Body of pancreas (tissue), 4 donors: ENCODE data around the gene SAMD7. TPM values are rescaled to one million over a fixed set of nuclear protein-coding genes. Genes with fewer than 3 reads are reported as not detected.
A peak's percentile ranks its signal among the peaks of the same experiment; 100 is the strongest.

ENCODE experiments used
- ATAC-seq: fragments of 150-250 bp; one replicate; pipeline ENCODE4 v1.9.1; 2016
- DNase-seq, 4 donors: peaks; one replicate each; pipeline ENCODE4 v3.0.0-alpha.2; 2019
- H3K27ac ChIP-seq, 4 donors: fragments of 200-600 bp; sonication (generic); 1 replicate in 3 of 4; 2 replicates in 1 of 4; pipeline versions ENCODE4 v1.5.1 to v1.6.1; 2016 to 2019; ENCODE audit warnings: mild to moderate bottlenecking in 1 of 4, mixed read lengths in 1 of 4, moderate library complexity in 1 of 4
- H3K27me3 ChIP-seq, 2 donors: fragments of 200-600 bp; sonication (generic); one replicate each; pipeline ENCODE4 v1.6.0; 2016; ENCODE audit warnings: mild to moderate bottlenecking in 1 of 2
- H3K36me3 ChIP-seq, 2 donors: fragments of 200-600 bp; sonication (generic); replicated peaks in 1 of 2; 2 replicates each; pipeline ENCODE4 v1.5.1; 2016; ENCODE audit warnings: low read depth in 2 of 2; ENCODE audit not compliant: insufficient read depth in 1 of 2
- H3K4me1 ChIP-seq: fragments of 200-600 bp; sonication (generic); one replicate; pipeline ENCODE4 v1.6.0; 2016
- H3K4me3 ChIP-seq, 2 donors: fragments of 200-600 bp; sonication (generic); 1 replicate in 1 of 2; 2 replicates in 1 of 2; pipeline ENCODE4 v1.5.1; 2016 to 2019
- H3K9me3 ChIP-seq, 3 donors: fragments of 200-600 bp; sonication (generic); 1 replicate in 2 of 3; 2 replicates in 1 of 3; pipeline ENCODE4 v1.5.1; 2016
- CTCF ChIP-seq, 7 experiments: fragments of 450-650 bp in 4 of 7; fragments of 200-600 bp in 3 of 7; sonication (generic) in 3 of 7; IDR thresholded peaks; one replicate each; pipeline ENCODE4 v1.5.1; 2016 to 2019; ENCODE audit warnings: antibody characterized with exemption in 7 of 7
- POLR2A ChIP-seq, 3 donors: fragments of 450-650 bp; IDR thresholded peaks; one replicate each; pipeline ENCODE4 v1.6.1; 2016; ENCODE audit warnings: antibody characterized with exemption in 3 of 3, mild to moderate bottlenecking in 2 of 3
- WGBS, 2 donors: methylation state at CpG; one replicate each; pipeline ENCODE4 v1.1.5; 2017; 5-methylcytosine and 5-hydroxymethylcytosine counted together
- intact Hi-C: fragments of 100-400 bp; cut with DNase I; formaldehyde crosslinking; loops from one replicate; pipeline ENCODE4 v1.15.1; 2023
- total RNA-seq, 2 donors: library from RNA; depleted of rRNA; stranded (reverse); fragments of >200 nt; gene quantifications; one replicate each; pipeline ENCODE4 v1.1.0, GENCODE V29; 2016

The SAMD7 gene
- not detected for total RNA-seq

- intact Hi-C loops = no loop called here
- no peaks in the 10 kb centered on the region for H3K36me3 ChIP-seq
- DNase-seq (no peak), ATAC-seq (no peak)
- H3K9me3 ChIP-seq = no peaks in the 10 kb centered on the region
- 91 to 97% methylated on average over 1 of the region's 1 CpG for WGBS, 2 donors
- no peak within 1 kb of the TSS for H3K4me3 ChIP-seq
- TF ChIP-seq CTCF (IDR thresholded peaks at IDR 0.05) (no peak), POLR2A (IDR thresholded peaks at IDR 0.05) (no peak)
- H3K4me1 ChIP-seq = no peaks in the 10 kb centered on the region
- no peaks in the 10 kb centered on the region for H3K27me3 ChIP-seq
- no peak within 1 kb of the TSS for H3K27ac ChIP-seq
Observed at GRCh38 chr3:169911272-169911671, at the start of gene SAMD7. TSS of gene SAMD7 (plus strand) at chr3:169911572. CDS start at chr3:169919499, 7,927 bp downstream.

GRCh38 chr3:169861871-169862270 lies 49.5 kb upstream of the SAMD7 start:
- Histone ChIP-seq H3K27ac (no peak overlapping the region), H3K4me3 (no peak overlapping the region), H3K36me3 (no peaks in the 10 kb centered on the region), H3K4me1 (no peaks in the 10 kb centered on the region), H3K9me3 (no peaks in the 10 kb centered on the region), H3K27me3 (no peaks in the 10 kb centered on the region)
- TF ChIP-seq POLR2A (IDR thresholded peaks at IDR 0.05) (no peak), CTCF (IDR thresholded peaks at IDR 0.05) (no peak)
- 77 to 82% methylated on average over 3 to 5 of the region's 5 CpGs for WGBS, 2 donors
- intact Hi-C loops = no loop called here
- ATAC-seq = no peak
- DNase-seq = no peak

GRCh38 chr3:169863458-169863899 lies 47.9 kb upstream of the SAMD7 start:
- Histone ChIP-seq H3K9me3 (no peaks in the 10 kb centered on the region), H3K4me3 (no peak overlapping the region), H3K27me3 (no peaks in the 10 kb centered on the region), H3K36me3 (no peaks in the 10 kb centered on the region), H3K4me1 (no peaks in the 10 kb centered on the region), H3K27ac (no peak overlapping the region)
- peak; percentile 80 for ATAC-seq
- intact Hi-C loops = no loop called here
- DNase-seq = peak; percentile 67 to 83 (median 80)
- 0 to 2% methylated on average over 6 of the region's 6 CpGs for WGBS, 2 donors
- TF ChIP-seq POLR2A (IDR thresholded peaks at IDR 0.05) = no peak
- TF ChIP-seq CTCF (IDR thresholded peaks at IDR 0.05) = peak; percentile 73 to 95 (median 89)

GRCh38 chr3:169864270-169864669 lies 47.1 kb upstream of the SAMD7 start:
- no peaks in the 10 kb centered on the region for H3K27me3 ChIP-seq
- TF ChIP-seq CTCF (IDR thresholded peaks at IDR 0.05) = no peak
- TF ChIP-seq POLR2A (IDR thresholded peaks at IDR 0.05) = no peak
- no peaks in the 10 kb centered on the region for H3K36me3 ChIP-seq
- DNase-seq (no peak), ATAC-seq (no peak)
- no peaks in the 10 kb centered on the region for H3K9me3 ChIP-seq
- no peak overlapping the region for H3K27ac ChIP-seq
- H3K4me3 ChIP-seq = no peak overlapping the region
- H3K4me1 ChIP-seq = no peaks in the 10 kb centered on the region
- 89 to 92% methylated on average over 2 of the region's 2 CpGs for WGBS, 2 donors
- intact Hi-C loops = no loop called here

DNA sequence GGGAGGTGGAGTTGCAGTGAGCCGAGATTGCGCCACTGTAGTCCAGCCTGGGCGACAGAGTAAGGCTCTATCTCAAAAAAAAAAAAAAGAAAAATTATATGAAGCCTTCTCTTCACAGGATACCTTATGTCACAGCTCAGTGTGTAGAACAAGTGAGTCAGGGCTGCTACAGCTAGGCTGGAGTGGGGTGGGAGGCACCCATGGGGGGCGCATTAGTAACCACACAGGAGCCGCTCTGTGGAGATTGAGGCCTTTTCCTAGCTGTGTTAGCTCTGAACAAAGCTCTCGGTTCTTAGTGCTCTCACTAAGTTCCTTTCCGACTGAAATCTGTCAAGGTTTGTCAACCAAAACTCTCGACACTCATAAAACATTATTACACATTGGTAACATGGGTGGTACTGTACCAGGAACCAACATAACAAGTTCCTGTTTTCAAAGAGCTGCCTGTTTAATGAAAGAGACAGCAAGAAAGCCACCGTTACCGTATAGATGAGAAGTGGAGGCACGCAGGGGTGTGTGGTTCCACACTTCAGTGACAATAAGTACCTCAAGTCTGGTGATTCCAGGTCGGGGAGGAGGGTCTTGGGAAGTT lies 46.1 kb upstream of the SAMD7 start:
- TF ChIP-seq CTCF (IDR thresholded peaks at IDR 0.05) = no peak
- no peak for TF ChIP-seq POLR2A (IDR thresholded peaks at IDR 0.05)
- H3K4me3 ChIP-seq = no peak overlapping the region
- no peaks in the 10 kb centered on the region for H3K27me3 ChIP-seq
- intact Hi-C loops = no loop called here
- DNase-seq (no peak), ATAC-seq (no peak)
- peaks cover 7% of the 10 kb centered on the region for H3K4me1 ChIP-seq
- H3K36me3 ChIP-seq = no peaks in the 10 kb centered on the region
- 54 to 73% methylated on average over 12 of the region's 12 CpGs for WGBS, 2 donors
- H3K9me3 ChIP-seq = no peaks in the 10 kb centered on the region
- no peak overlapping the region for H3K27ac ChIP-seq
